Measurements from ENCODE around the gene ZNF45. TPM values are rescaled to one million over a fixed set of nuclear protein-coding genes. Genes with fewer than 3 reads are reported as not detected.
"Not testable (repeated sequence)": the region's sequence is repeated elsewhere in the genome, so short reads cannot be mapped to it uniquely, and the experiment has no call there.

ZNF45 gene
- total and polyA plus RNA-seq, 2 of the 4 experiments (the other 2 are of a cell fraction) = 7.6 to 18.1 TPM

GRCh38 chr19:43950834-43951645 lies 16.0 kb upstream of the ZNF45 start, which contains the start of gene ZNF221 (continued):
- peak; percentile 57 for TF ChIP-seq CTCF (conservative IDR thresholded peaks at IDR 0.05; ENCODE audit: low read depth, low read length)
- TF ChIP-seq NFE2L2 (IDR thresholded peaks at IDR 0.05; ENCODE audit: low read depth, low read length) = no peak

- intact Hi-C loops (cut with micrococcal nuclease); H3K4me2 ChIP-seq (ENCODE audit: low read depth, low read length); POLR2A ChIA-PET (ENCODE audit: unreplicated experiment); H2AK9ac ChIP-seq (replicated peaks; ENCODE audit: low read depth, low read length, poor library complexity); H3K9me3 ChIP-seq (ENCODE audit: control insufficient read depth, insufficient read depth, low read length); H3K4ac ChIP-seq (ENCODE audit: low read depth, low read length); H2AFZ ChIP-seq (replicated peaks; ENCODE audit: low read length, poor library complexity); H4K20me1 ChIP-seq (ENCODE audit: insufficient read depth, low read length); H4K5ac ChIP-seq (ENCODE audit: low read depth, low read length); H4K8ac ChIP-seq (ENCODE audit: low read depth in 2 of 2, low read length in 2 of 2); ATAC-seq (ENCODE audit: low read depth); H3K27me3 ChIP-seq (ENCODE audit: control insufficient read depth, insufficient read depth, low read length); H3K18ac ChIP-seq (ENCODE audit: low read depth, low read length); H3K4me3 ChIP-seq (ENCODE audit: insufficient read depth, low read depth, low read length); H3K14ac ChIP-seq (replicated peaks; ENCODE audit: low read depth, low read length); dilution Hi-C loops (cut with HindIII; ENCODE audit: low sequenced_read_pairs, unreplicated experiment); H3K36me3 ChIP-seq (ENCODE audit: control insufficient read depth, insufficient read depth, low read length); H3K4me1 ChIP-seq (ENCODE audit: control insufficient read depth, insufficient read depth, low read length); H2AK5ac ChIP-seq (ENCODE audit: low read depth, low read length); CTCF ChIA-PET; H2BK20ac ChIP-seq (ENCODE audit: low read depth, low read length); H2BK15ac ChIP-seq (ENCODE audit: low read depth, low read length); BruUV-seq (replicated peaks); H3K9me1 ChIP-seq (ENCODE audit: insufficient read depth, low read length); H3K27ac ChIP-seq (ENCODE audit: insufficient read depth, low read length); H4K91ac ChIP-seq (ENCODE audit: insufficient read depth, low read depth, low read length); H3K56ac ChIP-seq (ENCODE audit: extremely low read depth, insufficient read depth, low read length); DNase-seq; H3K9ac ChIP-seq (ENCODE audit: low read depth, low read length); in situ Hi-C loops (cut with MboI; ENCODE audit: low sequenced_read_pairs); H2BK5ac ChIP-seq (ENCODE audit: low read depth, low read length, poor library complexity, severe bottlenecking); H2BK120ac ChIP-seq (ENCODE audit: low read depth, low read length); H3K23ac ChIP-seq (ENCODE audit: low read depth, low read length): not testable (repeated sequence)
- H3K79me1 ChIP-seq (ENCODE audit: low read depth in 1 of 2, low read length in 2 of 2) = peaks cover 5 to 21% of the 10 kb centered on the region in 2 experiments; a peak in 3 of 4 replicates
- WGBS, 2 experiments (ENCODE audit: extremely low coverage in 2 of 2, insufficient read length in 1 of 2) = no CpG with 5 or more reads among the region's 2 CpGs
Observed at GRCh38 chr19:43949803-43950202, 14.7 kb upstream of the ZNF45 start.

- POLR2A ChIA-PET (ENCODE audit: unreplicated experiment); H3K9ac ChIP-seq (ENCODE audit: low read depth, low read length); dilution Hi-C loops (cut with HindIII; ENCODE audit: low sequenced_read_pairs, unreplicated experiment); H3K27ac ChIP-seq (ENCODE audit: insufficient read depth, low read length); H2AK5ac ChIP-seq (ENCODE audit: low read depth, low read length); H3K9me1 ChIP-seq (ENCODE audit: insufficient read depth, low read length); H2AFZ ChIP-seq (replicated peaks; ENCODE audit: low read length, poor library complexity); H3K4ac ChIP-seq (ENCODE audit: low read depth, low read length); in situ Hi-C loops (cut with MboI; ENCODE audit: low sequenced_read_pairs); H4K20me1 ChIP-seq (ENCODE audit: insufficient read depth, low read length); BruUV-seq (replicated peaks); H3K18ac ChIP-seq (ENCODE audit: low read depth, low read length); H3K4me1 ChIP-seq (ENCODE audit: control insufficient read depth, insufficient read depth, low read length); H2AK9ac ChIP-seq (replicated peaks; ENCODE audit: low read depth, low read length, poor library complexity); ATAC-seq (ENCODE audit: low read depth); DNase-seq; H3K36me3 ChIP-seq (ENCODE audit: control insufficient read depth, insufficient read depth, low read length); H3K23ac ChIP-seq (ENCODE audit: low read depth, low read length); H3K27me3 ChIP-seq (ENCODE audit: control insufficient read depth, insufficient read depth, low read length); H3K4me2 ChIP-seq (ENCODE audit: low read depth, low read length); H2BK5ac ChIP-seq (ENCODE audit: low read depth, low read length, poor library complexity, severe bottlenecking); H4K5ac ChIP-seq (ENCODE audit: low read depth, low read length); CTCF ChIA-PET; H2BK15ac ChIP-seq (ENCODE audit: low read depth, low read length); H2BK120ac ChIP-seq (ENCODE audit: low read depth, low read length); H3K9me3 ChIP-seq (ENCODE audit: control insufficient read depth, insufficient read depth, low read length); intact Hi-C loops (cut with micrococcal nuclease); H4K91ac ChIP-seq (ENCODE audit: insufficient read depth, low read depth, low read length); H3K56ac ChIP-seq (ENCODE audit: extremely low read depth, insufficient read depth, low read length); H4K8ac ChIP-seq (ENCODE audit: low read depth in 2 of 2, low read length in 2 of 2); H3K4me3 ChIP-seq (ENCODE audit: insufficient read depth, low read depth, low read length); H3K14ac ChIP-seq (replicated peaks; ENCODE audit: low read depth, low read length); H2BK20ac ChIP-seq (ENCODE audit: low read depth, low read length): not testable (repeated sequence)
- WGBS, 2 experiments (ENCODE audit: extremely low coverage in 2 of 2, insufficient read length in 1 of 2) = no CpG with 5 or more reads among the region's 1 CpG
- peaks cover 4 to 11% of the 10 kb centered on the region in 2 experiments; a peak in 3 of 4 replicates for H3K79me1 ChIP-seq (ENCODE audit: low read depth in 1 of 2, low read length in 2 of 2)
Observed at GRCh38 chr19:43947412-43947811, 12.3 kb upstream of the ZNF45 start.
